ENCODE results near the gene USP37. TPM values are rescaled to one million over a fixed set of nuclear protein-coding genes. Genes with fewer than 3 reads are reported as not detected.

USP37 gene
- total and polyA plus RNA-seq, 2 of the 13 experiments (the other 11 are each of a cell fraction or from before 2014, with no cell fraction given) = 6.5 to 30.6 TPM

DNA sequence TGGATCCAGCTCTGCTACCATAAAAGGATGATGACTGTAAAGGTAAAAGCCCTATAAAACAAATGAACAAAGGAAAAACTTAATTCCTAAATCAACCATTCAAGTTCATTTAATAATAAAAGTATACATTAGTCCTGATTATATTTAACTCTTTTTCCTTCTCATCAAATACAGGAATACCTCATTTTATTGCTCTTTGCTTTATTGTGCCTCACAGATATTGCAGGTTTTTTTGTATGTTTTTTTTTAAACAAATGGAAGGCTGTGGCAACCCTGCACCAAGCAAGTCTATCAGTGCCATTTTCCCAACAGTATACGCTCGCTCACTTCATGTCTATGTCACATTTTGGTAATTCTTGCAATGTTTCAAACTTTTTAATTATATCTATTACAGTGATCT lies 38.2 kb downstream of the USP37 start:
- POLR2A ChIA-PET = no interaction called here
- 97% methylated on average over 2 of the region's 2 CpGs for WGBS (ENCODE audit: low lambda C conversion rate)
- CTCF ChIA-PET (ENCODE audit: low intra/inter-chr PET ratio, low total read pairs) = no interaction called here

More for the DNA sequence above, 38.2 kb downstream of the USP37 start:
- H4K20me1 ChIP-seq (ENCODE audit: insufficient read depth, low read length) = no peaks in the 10 kb centered on the region
- in situ Hi-C loops (cut with HindIII; ENCODE audit: extremely low pct_ligation_motif_present, low pct_unique_long_range_greater_than_20kb) = no loop called here
- no peak overlapping the region for H2AFZ ChIP-seq (ENCODE audit: low read length)
- BruUV-seq (replicated peaks) = no TSS peak
- H3K4me3 ChIP-seq (replicated peaks in 1 of 3; ENCODE audit: insufficient read depth in 1 of 3, low read depth in 2 of 3, low read length in 3 of 3) = no peak overlapping the region
- H3K36me3 ChIP-seq (replicated peaks in 1 of 2; ENCODE audit: control insufficient read depth in 1 of 2, insufficient read depth in 2 of 2, low read length in 2 of 2) = peaks cover 26 to 82% of the 10 kb centered on the region in 2 experiments
- no peak overlapping the region for H3K27ac ChIP-seq (ENCODE audit: extremely low read length, insufficient read depth, low read length)
- TF ChIP-seq ZNF510 (CRISPR knock-in tag; IDR thresholded peaks at IDR 0.05; ENCODE audit: low read depth) (no peak), RFX3 (CRISPR knock-in tag; IDR thresholded peaks at IDR 0.05) (no peak), ZNF530 (CRISPR knock-in tag; IDR thresholded peaks at IDR 0.05; ENCODE audit: low read depth) (no peak), MAFF (IDR thresholded peaks at IDR 0.05; ENCODE audit: low read depth, low read length) (no peak), ZZZ3 (CRISPR knock-in tag; IDR thresholded peaks at IDR 0.05; ENCODE audit: borderline replicate concordance) (no peak), ZNF281 (CRISPR knock-in tag; IDR thresholded peaks at IDR 0.05; ENCODE audit: borderline replicate concordance) (no peak), PREB (CRISPR knock-in tag; IDR thresholded peaks at IDR 0.05) (no peak), FOXK2 (IDR thresholded peaks at IDR 0.05) (no peak), CEBPZ (IDR thresholded peaks at IDR 0.05; ENCODE audit: low read length) (no peak), KLF6 (CRISPR knock-in tag; IDR thresholded peaks at IDR 0.05) (no peak), ZNF607 (CRISPR knock-in tag; IDR thresholded peaks at IDR 0.05; ENCODE audit: borderline replicate concordance) (no peak), DRAP1 (CRISPR knock-in tag; IDR thresholded peaks at IDR 0.05) (no peak)
- TF ChIP-seq, protein P1, sequence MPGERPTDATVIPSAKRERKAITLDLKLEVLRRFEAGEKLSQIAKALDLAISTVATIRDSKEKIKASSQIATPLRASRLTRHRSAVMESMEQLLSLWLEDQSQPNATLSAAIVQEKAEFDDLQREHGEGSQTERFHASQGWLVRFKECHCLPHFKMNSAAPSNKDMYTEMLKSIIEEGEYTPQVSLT (CRISPR knock-in tag; IDR thresholded peaks at IDR 0.05; ENCODE audit: borderline replicate concordance, low read depth) = no peak
- TF ChIP-seq, protein P2, sequence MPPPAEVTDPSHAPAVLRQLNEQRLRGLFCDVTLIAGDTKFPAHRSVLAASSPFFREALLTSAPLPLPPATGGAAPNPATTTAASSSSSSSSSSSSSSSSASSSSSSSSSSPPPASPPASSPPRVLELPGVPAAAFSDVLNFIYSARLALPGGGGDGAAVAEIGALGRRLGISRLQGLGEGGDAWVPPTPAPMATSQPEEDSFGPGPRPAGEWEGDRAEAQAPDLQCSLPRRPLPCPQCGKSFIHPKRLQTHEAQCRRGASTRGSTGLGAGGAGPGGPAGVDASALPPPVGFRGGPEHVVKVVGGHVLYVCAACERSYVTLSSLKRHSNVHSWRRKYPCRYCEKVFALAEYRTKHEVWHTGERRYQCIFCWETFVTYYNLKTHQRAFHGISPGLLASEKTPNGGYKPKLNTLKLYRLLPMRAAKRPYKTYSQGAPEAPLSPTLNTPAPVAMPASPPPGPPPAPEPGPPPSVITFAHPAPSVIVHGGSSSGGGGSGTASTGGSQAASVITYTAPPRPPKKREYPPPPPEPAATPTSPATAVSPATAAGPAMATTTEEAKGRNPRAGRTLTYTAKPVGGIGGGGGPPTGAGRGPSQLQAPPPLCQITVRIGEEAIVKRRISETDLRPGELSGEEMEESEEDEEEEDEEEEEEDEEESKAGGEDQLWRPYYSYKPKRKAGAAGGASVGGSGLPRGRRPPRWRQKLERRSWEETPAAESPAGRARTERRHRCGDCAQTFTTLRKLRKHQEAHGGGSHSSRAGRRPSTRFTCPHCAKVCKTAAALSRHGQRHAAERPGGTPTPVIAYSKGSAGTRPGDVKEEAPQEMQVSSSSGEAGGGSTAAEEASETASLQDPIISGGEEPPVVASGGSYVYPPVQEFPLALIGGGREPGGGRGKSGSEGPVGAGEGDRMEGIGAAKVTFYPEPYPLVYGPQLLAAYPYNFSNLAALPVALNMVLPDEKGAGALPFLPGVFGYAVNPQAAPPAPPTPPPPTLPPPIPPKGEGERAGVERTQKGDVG (CRISPR knock-in tag; IDR thresholded peaks at IDR 0.05; ENCODE audit: borderline replicate concordance) = no peak
- intact Hi-C loops (cut with micrococcal nuclease; ENCODE audit: unreplicated experiment) = no loop called here
- H3K4me1 ChIP-seq (ENCODE audit: insufficient read depth, low read length) = no peaks in the 10 kb centered on the region
- no peak for FAIRE-seq
- no peaks in the 10 kb centered on the region for H3K27me3 ChIP-seq (ENCODE audit: control insufficient read depth in 1 of 2, insufficient read depth in 2 of 2, low read length in 2 of 2)
- H3K4me2 ChIP-seq (ENCODE audit: low read depth, low read length) = no peak overlapping the region
- DNase-seq (ENCODE audit: low spot score) = no peak
- 0 out of 2 replicates have a peak, but pooled peaks cover 3% of the 10 kb centered on the region for H3K9me3 ChIP-seq (ENCODE audit: low read length)
- no peak overlapping the region for H3K9ac ChIP-seq (ENCODE audit: insufficient read depth, low read depth, low read length)
- no peaks in the 10 kb centered on the region for H3K79me2 ChIP-seq (ENCODE audit: insufficient read depth, low read length)
- no peak for ATAC-seq

All from HepG2 (cell line).